Measurements from ENCODE around the gene MACF1. TPM values are rescaled to one million over a fixed set of nuclear protein-coding genes. Genes with fewer than 3 reads are reported as not detected.

The MACF1 gene
- polyA plus RNA-seq, 1 of the 3 experiments (the other 2 are of a cell fraction) = 37.6 TPM

GRCh38 chr1:39170731-39171667 lies 33.5 kb upstream of the MACF1 start:
- peak; percentile 29 for DNase-seq
- H3K79me2 ChIP-seq (ENCODE audit: insufficient read depth) = peaks cover 99% of the 10 kb centered on the region
- no peak overlapping the region for H2AFZ ChIP-seq (ENCODE audit: low read depth)
- no peaks in the 10 kb centered on the region for H3K36me3 ChIP-seq (replicated peaks in 1 of 2; ENCODE audit: control insufficient read depth in 1 of 2, insufficient read depth in 2 of 2, low read length in 1 of 2)
- peaks cover 12% of the 10 kb centered on the region for H4K20me1 ChIP-seq (ENCODE audit: insufficient read depth)
- H3K9me2 ChIP-seq = no peaks in the 10 kb centered on the region
- peaks cover 4% of the 10 kb centered on the region for H3F3A ChIP-seq (replicated peaks; ENCODE audit: insufficient read depth)
- H3K4me2 ChIP-seq = no peak overlapping the region
- CTCF ChIA-PET = interaction anchor here (0.6 to 3.0 kb wide), 5 partner anchors 13 to 88 kb away, joined by 3 to 16 read pairs (median 4); no protein-coding TSS in a partner anchor
- H3K9ac ChIP-seq = no peak overlapping the region
- H3K9me3 ChIP-seq = no peaks in the 10 kb centered on the region
- POLR2A ChIA-PET = no interaction called here
- WGBS (ENCODE audit: low lambda C conversion rate) = 83% methylated on average over 9 of the region's 9 CpGs
- TF ChIP-seq SIN3A (IDR thresholded peaks at IDR 0.05; ENCODE audit: borderline replicate concordance, low read depth, low read length) = no peak
- no peak for TF ChIP-seq JUND (IDR thresholded peaks at IDR 0.05)
- TF ChIP-seq EP300 (IDR thresholded peaks at IDR 0.05; ENCODE audit: borderline replicate concordance in 1 of 2, low read depth in 1 of 2, low read length in 1 of 2) = no peak
- TF ChIP-seq, protein P1, sequence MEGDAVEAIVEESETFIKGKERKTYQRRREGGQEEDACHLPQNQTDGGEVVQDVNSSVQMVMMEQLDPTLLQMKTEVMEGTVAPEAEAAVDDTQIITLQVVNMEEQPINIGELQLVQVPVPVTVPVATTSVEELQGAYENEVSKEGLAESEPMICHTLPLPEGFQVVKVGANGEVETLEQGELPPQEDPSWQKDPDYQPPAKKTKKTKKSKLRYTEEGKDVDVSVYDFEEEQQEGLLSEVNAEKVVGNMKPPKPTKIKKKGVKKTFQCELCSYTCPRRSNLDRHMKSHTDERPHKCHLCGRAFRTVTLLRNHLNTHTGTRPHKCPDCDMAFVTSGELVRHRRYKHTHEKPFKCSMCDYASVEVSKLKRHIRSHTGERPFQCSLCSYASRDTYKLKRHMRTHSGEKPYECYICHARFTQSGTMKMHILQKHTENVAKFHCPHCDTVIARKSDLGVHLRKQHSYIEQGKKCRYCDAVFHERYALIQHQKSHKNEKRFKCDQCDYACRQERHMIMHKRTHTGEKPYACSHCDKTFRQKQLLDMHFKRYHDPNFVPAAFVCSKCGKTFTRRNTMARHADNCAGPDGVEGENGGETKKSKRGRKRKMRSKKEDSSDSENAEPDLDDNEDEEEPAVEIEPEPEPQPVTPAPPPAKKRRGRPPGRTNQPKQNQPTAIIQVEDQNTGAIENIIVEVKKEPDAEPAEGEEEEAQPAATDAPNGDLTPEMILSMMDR (IDR thresholded peaks at IDR 0.05) = no peak
- TF ChIP-seq YY1 (IDR thresholded peaks at IDR 0.05; ENCODE audit: low read depth) = no peak
- no peak for TF ChIP-seq USF2 (IDR thresholded peaks at IDR 0.05; ENCODE audit: borderline replicate concordance, low read depth, low read length)
- no peak for TF ChIP-seq CHD2 (IDR thresholded peaks at IDR 0.05; ENCODE audit: low read length, partially characterized antibody)
- no peak for TF ChIP-seq FOSL2 (IDR thresholded peaks at IDR 0.05; ENCODE audit: borderline replicate concordance, low read depth)
- TF ChIP-seq, protein P2, sequence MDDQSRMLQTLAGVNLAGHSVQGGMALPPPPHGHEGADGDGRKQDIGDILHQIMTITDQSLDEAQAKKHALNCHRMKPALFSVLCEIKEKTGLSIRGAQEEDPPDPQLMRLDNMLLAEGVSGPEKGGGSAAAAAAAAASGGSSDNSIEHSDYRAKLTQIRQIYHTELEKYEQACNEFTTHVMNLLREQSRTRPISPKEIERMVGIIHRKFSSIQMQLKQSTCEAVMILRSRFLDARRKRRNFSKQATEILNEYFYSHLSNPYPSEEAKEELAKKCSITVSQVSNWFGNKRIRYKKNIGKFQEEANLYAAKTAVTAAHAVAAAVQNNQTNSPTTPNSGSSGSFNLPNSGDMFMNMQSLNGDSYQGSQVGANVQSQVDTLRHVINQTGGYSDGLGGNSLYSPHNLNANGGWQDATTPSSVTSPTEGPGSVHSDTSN (IDR thresholded peaks at IDR 0.05) = no peak
- no peak for TF ChIP-seq SMC3 (IDR thresholded peaks at IDR 0.05; ENCODE audit: low read depth, low read length)
- no peak for TF ChIP-seq RFX5 (IDR thresholded peaks at IDR 0.05; ENCODE audit: low read length)
- TF ChIP-seq TCF12 (IDR thresholded peaks at IDR 0.05) = no peak
- H3K27ac ChIP-seq (ENCODE audit: low read depth in 2 of 2, low read length in 1 of 2) = no peak overlapping the region
- H3K4me3 ChIP-seq (ENCODE audit: low read depth in 2 of 2, low read length in 1 of 2) = no peak overlapping the region
- H3K27me3 ChIP-seq (ENCODE audit: insufficient read depth) = no peaks in the 10 kb centered on the region
- H3K4me1 ChIP-seq (ENCODE audit: control insufficient read depth in 1 of 2, insufficient read depth in 2 of 2, low read depth in 1 of 2, low read length in 1 of 2) = peaks cover 13 to 36% of the 10 kb centered on the region in 2 experiments; a peak in 3 of 4 replicates

Measured in SK-N-SH (cell line).